ENCODE results near the gene SLC4A7.
"Not testable (repeated sequence)": the region's sequence is repeated elsewhere in the genome, so short reads cannot be mapped to it uniquely, and the experiment has no call there.

Gene SLC4A7

GRCh38 chr3:27358372-27358771 lies 125.8 kb downstream of the SLC4A7 start:
- DNase-seq (ENCODE audit: low read depth) = no peak

GRCh38 chr3:27357665-27358258 lies 126.4 kb downstream of the SLC4A7 start:
- DNase-seq (ENCODE audit: low read depth) = peak; percentile 32

- no peak for DNase-seq (ENCODE audit: low read depth)
Observed at GRCh38 chr3:27356976-27357375, 127.2 kb downstream of the SLC4A7 start.

GRCh38 chr3:27354588-27355203 lies 129.5 kb downstream of the SLC4A7 start:
- no peak for DNase-seq (ENCODE audit: low read depth)

- no peak for DNase-seq (ENCODE audit: low read depth)
Observed at GRCh38 chr3:27354161-27354560, 130.0 kb downstream of the SLC4A7 start.

GRCh38 chr3:27353221-27353620 lies 131.0 kb downstream of the SLC4A7 start:
- no peak for DNase-seq (ENCODE audit: low read depth)

GRCh38 chr3:27352047-27352446 lies 132.1 kb downstream of the SLC4A7 start:
- no peak for DNase-seq (ENCODE audit: low read depth)

GRCh38 chr3:27349832-27350231 lies 134.4 kb downstream of the SLC4A7 start:
- DNase-seq (ENCODE audit: low read depth) = no peak

- DNase-seq (ENCODE audit: low read depth) = no peak
Observed at GRCh38 chr3:27345959-27346865, 138.0 kb downstream of the SLC4A7 start.

GRCh38 chr3:27345493-27345892 lies 138.7 kb downstream of the SLC4A7 start:
- DNase-seq (ENCODE audit: low read depth) = no peak

GRCh38 chr3:27345045-27345444 lies 139.1 kb downstream of the SLC4A7 start:
- no peak for DNase-seq (ENCODE audit: low read depth)

- DNase-seq (ENCODE audit: low read depth) = no peak
Observed at GRCh38 chr3:27344192-27344591, 140.0 kb downstream of the SLC4A7 start.

- no peak for DNase-seq (ENCODE audit: low read depth)
Observed at GRCh38 chr3:27342267-27342666, 141.9 kb downstream of the SLC4A7 start.

GRCh38 chr3:27340534-27340933 lies 143.7 kb downstream of the SLC4A7 start:
- no peak for DNase-seq (ENCODE audit: low read depth)

GRCh38 chr3:27335571-27335970 lies 148.6 kb downstream of the SLC4A7 start:
- no peak for DNase-seq (ENCODE audit: low read depth)

- DNase-seq (ENCODE audit: low read depth) = no peak
Observed at GRCh38 chr3:27333843-27334242, 150.3 kb downstream of the SLC4A7 start.

- DNase-seq (ENCODE audit: low read depth) = not testable (repeated sequence)
Observed at GRCh38 chr3:27328982-27329762, 155.0 kb downstream of the SLC4A7 start.

- no peak for DNase-seq (ENCODE audit: low read depth)
Observed at GRCh38 chr3:27326629-27327545, 157.3 kb downstream of the SLC4A7 start.

- no peak for DNase-seq (ENCODE audit: low read depth)
Observed at GRCh38 chr3:27326202-27326601, 158.0 kb downstream of the SLC4A7 start.

- no peak for DNase-seq (ENCODE audit: low read depth)
Observed at GRCh38 chr3:27325419-27325818, 158.8 kb downstream of the SLC4A7 start.

GRCh38 chr3:27324686-27325085 lies 159.5 kb downstream of the SLC4A7 start:
- DNase-seq (ENCODE audit: low read depth) = no peak

All from stimulated activated CD8-positive, alpha-beta memory T cell treated with anti-CD3 and anti-CD28 coated beads, Interleukin-15, amount 100 ng/mL, for 1 hour (primary cell).